Hepatocyte (in vitro differentiated cells): ENCODE measurements around the gene SYVN1. TPM values are rescaled to one million over a fixed set of nuclear protein-coding genes. Genes with fewer than 3 reads are reported as not detected.

ENCODE experiments used
- DNase-seq: peaks from one replicate; pipeline ENCODE4 v3.0.0-alpha.2; 2016; ENCODE audit warnings: low spot score
- H2AFZ ChIP-seq: fragments of 200-600 bp; sonication (generic); 2 replicates; pipeline ENCODE4 v1.6.0; 2016; ENCODE audit warnings: antibody characterized with exemption, mild to moderate bottlenecking
- H3K27ac ChIP-seq: fragments of 200-600 bp; sonication (generic); 2 replicates; pipeline ENCODE4 v1.5.1; 2016; ENCODE audit warnings: mild to moderate bottlenecking
- H3K27me3 ChIP-seq: fragments of 200-600 bp; sonication (generic); 2 replicates; pipeline ENCODE4 v1.6.1; 2016
- H3K36me3 ChIP-seq: fragments of 200-600 bp; sonication (generic); replicated peaks from 2 replicates; pipeline ENCODE4 v1.5.1; 2016; ENCODE audit warnings: low read depth; ENCODE audit not compliant: insufficient read depth
- H3K4me1 ChIP-seq: fragments of 200-600 bp; sonication (generic); 2 replicates; pipeline ENCODE4 v1.5.1; 2016; ENCODE audit warnings: mild to moderate bottlenecking, moderate library complexity; ENCODE audit not compliant: insufficient read depth
- H3K4me2 ChIP-seq: fragments of 200-600 bp; sonication (generic); 2 replicates; pipeline ENCODE4 v1.6.0; 2016
- H3K4me3 ChIP-seq: fragments of 200-600 bp; sonication (generic); 2 replicates; pipeline ENCODE4 v1.5.1; 2016; ENCODE audit warnings: mild to moderate bottlenecking
- H3K79me2 ChIP-seq: fragments of 200-600 bp; sonication (generic); 2 replicates; pipeline ENCODE4 v1.6.0; 2017; ENCODE audit warnings: mild to moderate bottlenecking
- H3K9me2 ChIP-seq: fragments of 200-600 bp; sonication (generic); replicated peaks from 2 replicates; pipeline ENCODE4 v1.6.0; 2017; ENCODE audit warnings: mild to moderate bottlenecking; ENCODE audit not compliant: insufficient read depth
- H3K9me3 ChIP-seq: fragments of 200-600 bp; sonication (generic); 2 replicates; pipeline ENCODE4 v1.5.1; 2016; ENCODE audit warnings: low read depth, mild to moderate bottlenecking
- H4K20me1 ChIP-seq: fragments of 200-600 bp; sonication (generic); 2 replicates; pipeline ENCODE4 v1.6.0; 2016; ENCODE audit warnings: mild to moderate bottlenecking; ENCODE audit not compliant: insufficient read depth, poor library complexity, severe bottlenecking
- EZH2 ChIP-seq: fragments of 200-600 bp; sonication (generic); IDR thresholded peaks from 2 replicates; pipeline ENCODE4 v1.6.1; 2016; ENCODE audit warnings: antibody characterized with exemption, mild to moderate bottlenecking, borderline replicate concordance
- EZH2phosphoT487 ChIP-seq: fragments of 200-600 bp; sonication (generic); IDR thresholded peaks from one replicate; pipeline ENCODE4 v1.6.1; 2018; ENCODE audit warnings: antibody characterized with exemption, mild to moderate bottlenecking, low read depth, moderate library complexity; ENCODE audit not compliant: unreplicated experiment, severe bottlenecking
- WGBS: methylation state at CpG from one replicate; pipeline ENCODE4 v1.1.6; 2016; ENCODE audit warnings: low lambda C conversion rate; ENCODE audit errors: missing lambda C conversion rate; 5-methylcytosine and 5-hydroxymethylcytosine counted together
- polyA plus RNA-seq: library from polyadenylated mRNA; unstranded; fragments of >200 nt; fragmentation: Nextera tagmentation; extraction: Ambion mirVana; gene quantifications from 2 replicates; pipeline ENCODE4 v1.2.1, GENCODE V29; 2016
- total RNA-seq: library from RNA; depleted of rRNA; stranded (reverse); fragments of >200 nt; gene quantifications from 2 replicates; pipeline ENCODE4 v1.2.3, GENCODE V29; 2014
- TF ChIP-seq, protein P1 (sequence below): fragments of 200-600 bp; sonication (generic); IDR thresholded peaks from 2 replicates; pipeline ENCODE4 v1.5.1; 2016; ENCODE audit warnings: antibody characterized with exemption, mild to moderate bottlenecking; ENCODE audit not compliant: poor library complexity

Gene SYVN1
- total and polyA plus RNA-seq, 2 experiments from 2014 or later = 27.7 to 31.8 TPM

DNA sequence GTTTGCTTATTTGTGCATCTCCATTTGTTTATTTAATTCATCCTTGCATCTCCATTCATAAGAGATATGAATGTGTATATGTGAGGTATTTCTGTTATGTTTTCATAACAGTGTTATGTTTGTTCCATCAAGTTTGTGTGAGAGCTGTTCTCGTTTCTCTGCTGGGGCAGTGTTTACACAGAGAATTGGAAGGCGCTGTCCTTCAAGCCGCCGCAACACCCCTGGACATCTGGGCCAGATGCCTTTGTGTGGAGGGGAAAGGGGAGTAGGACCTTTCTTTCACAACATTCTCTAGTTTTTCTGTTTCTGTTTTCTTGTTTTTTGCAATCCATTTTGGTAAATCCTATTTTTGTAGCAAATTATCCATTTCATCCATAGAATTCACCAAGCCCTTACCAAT, 29.7 kb downstream of the SYVN1 start:
- Histone ChIP-seq H2AFZ (no peak overlapping the region), H3K27ac (no peak overlapping the region), H3K9me3 (no peaks in the 10 kb centered on the region), H3K4me2 (no peak overlapping the region), H4K20me1 (no peaks in the 10 kb centered on the region), H3K36me3 (no peaks in the 10 kb centered on the region), H3K4me3 (no peak overlapping the region), H3K27me3 (no peaks in the 10 kb centered on the region), H3K9me2 (no peaks in the 10 kb centered on the region), H3K79me2 (peaks cover 30% of the 10 kb centered on the region), H3K4me1 (no peaks in the 10 kb centered on the region)
- 81% methylated on average over 4 of the region's 4 CpGs for WGBS
- TF ChIP-seq EZH2 (no peak), EZH2phosphoT487 (no peak)
- TF ChIP-seq, protein P1, sequence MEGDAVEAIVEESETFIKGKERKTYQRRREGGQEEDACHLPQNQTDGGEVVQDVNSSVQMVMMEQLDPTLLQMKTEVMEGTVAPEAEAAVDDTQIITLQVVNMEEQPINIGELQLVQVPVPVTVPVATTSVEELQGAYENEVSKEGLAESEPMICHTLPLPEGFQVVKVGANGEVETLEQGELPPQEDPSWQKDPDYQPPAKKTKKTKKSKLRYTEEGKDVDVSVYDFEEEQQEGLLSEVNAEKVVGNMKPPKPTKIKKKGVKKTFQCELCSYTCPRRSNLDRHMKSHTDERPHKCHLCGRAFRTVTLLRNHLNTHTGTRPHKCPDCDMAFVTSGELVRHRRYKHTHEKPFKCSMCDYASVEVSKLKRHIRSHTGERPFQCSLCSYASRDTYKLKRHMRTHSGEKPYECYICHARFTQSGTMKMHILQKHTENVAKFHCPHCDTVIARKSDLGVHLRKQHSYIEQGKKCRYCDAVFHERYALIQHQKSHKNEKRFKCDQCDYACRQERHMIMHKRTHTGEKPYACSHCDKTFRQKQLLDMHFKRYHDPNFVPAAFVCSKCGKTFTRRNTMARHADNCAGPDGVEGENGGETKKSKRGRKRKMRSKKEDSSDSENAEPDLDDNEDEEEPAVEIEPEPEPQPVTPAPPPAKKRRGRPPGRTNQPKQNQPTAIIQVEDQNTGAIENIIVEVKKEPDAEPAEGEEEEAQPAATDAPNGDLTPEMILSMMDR = no peak
- no peak for DNase-seq

DNA sequence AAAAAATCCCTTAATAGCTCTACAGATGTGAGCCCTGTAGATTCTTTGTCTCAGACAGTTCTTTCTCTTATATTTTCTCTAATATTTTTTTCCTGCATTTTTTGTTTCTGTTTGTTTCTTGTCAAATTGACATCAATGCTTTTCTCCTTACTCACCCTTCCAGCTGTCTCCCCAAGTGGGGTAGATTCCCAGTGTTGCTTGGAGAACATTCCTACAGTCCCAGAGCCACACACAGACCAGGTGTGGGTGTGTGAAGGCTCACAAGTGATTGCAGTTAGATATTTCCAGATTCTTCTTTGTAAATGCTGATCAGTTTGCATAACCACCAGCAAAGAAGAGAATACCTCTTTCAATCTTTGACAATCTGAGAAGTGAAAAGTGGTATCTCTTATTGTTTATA, 30.8 kb downstream of the SYVN1 start:
- Histone ChIP-seq H3K4me3 (no peak overlapping the region), H3K27me3 (no peaks in the 10 kb centered on the region), H3K9me2 (no peaks in the 10 kb centered on the region), H3K4me2 (no peak overlapping the region), H3K79me2 (peaks cover 41% of the 10 kb centered on the region), H3K4me1 (no peaks in the 10 kb centered on the region), H3K9me3 (no peaks in the 10 kb centered on the region), H3K36me3 (no peaks in the 10 kb centered on the region), H4K20me1 (no peaks in the 10 kb centered on the region), H2AFZ (no peak overlapping the region), H3K27ac (no peak overlapping the region)
- TF ChIP-seq, protein P1 = no peak
- no peak for TF ChIP-seq EZH2
- TF ChIP-seq EZH2phosphoT487 = no peak
- DNase-seq = no peak

DNA sequence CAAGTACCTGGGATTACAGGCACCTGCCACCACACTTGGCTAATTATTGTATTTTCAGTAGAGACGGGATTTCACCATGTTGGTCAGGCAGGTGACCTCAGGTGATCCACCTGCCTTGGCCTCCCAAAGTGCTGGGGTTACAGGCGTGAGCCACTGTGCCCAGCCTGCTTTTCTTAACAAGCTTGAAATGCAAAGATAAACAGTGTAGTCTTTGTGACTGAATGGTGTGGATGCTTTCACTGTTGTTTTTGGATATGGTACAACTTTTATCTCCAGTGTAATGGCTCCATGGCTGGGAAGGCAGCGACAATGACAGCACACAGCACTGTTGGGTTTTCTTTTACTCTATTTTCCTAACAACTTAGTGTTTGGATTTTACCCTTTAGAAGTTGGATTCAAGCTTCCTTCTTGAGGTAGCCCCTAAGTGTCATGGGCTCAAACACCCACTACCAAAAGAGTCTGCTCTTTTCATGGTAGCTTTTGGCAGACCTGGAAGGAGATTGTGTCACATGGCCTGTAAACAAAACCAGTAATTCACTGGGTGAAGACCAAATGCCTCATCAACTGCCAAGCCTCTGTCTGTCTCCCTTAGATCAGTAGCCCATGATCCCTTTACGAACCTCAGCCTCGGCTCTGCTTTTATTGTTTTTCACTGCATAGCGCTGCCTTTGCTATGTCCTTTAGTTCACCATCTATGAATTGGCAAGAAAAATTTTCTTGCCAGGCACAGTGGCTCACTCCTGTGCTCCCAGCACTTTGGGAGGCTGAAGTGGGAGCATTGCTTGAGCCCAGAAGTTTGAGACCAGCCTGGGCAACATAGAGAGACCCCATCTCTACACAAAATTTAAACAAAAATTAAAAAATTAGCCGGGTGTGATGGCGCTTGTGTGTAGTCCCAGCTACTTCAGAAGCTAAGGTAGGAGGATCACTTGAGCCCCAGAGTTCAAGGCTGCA, 31.9 kb downstream of the SYVN1 start:
- no peak overlapping the region for H2AFZ ChIP-seq
- H3K9me3 ChIP-seq = no peaks in the 10 kb centered on the region
- no peaks in the 10 kb centered on the region for H3K27me3 ChIP-seq
- no peaks in the 10 kb centered on the region for H4K20me1 ChIP-seq
- H3K79me2 ChIP-seq = peaks cover 52% of the 10 kb centered on the region
- TF ChIP-seq EZH2 = no peak
- TF ChIP-seq EZH2phosphoT487 = no peak
- TF ChIP-seq, protein P1 = no peak
- H3K36me3 ChIP-seq = no peaks in the 10 kb centered on the region
- H3K4me3 ChIP-seq = no peak overlapping the region
- no peak overlapping the region for H3K4me2 ChIP-seq
- no peak overlapping the region for H3K27ac ChIP-seq
- no peaks in the 10 kb centered on the region for H3K9me2 ChIP-seq
- H3K4me1 ChIP-seq = peaks cover 2% of the 10 kb centered on the region
- WGBS = 95% methylated on average over 8 of the region's 8 CpGs
- no peak for DNase-seq
